Measurements from ENCODE around the gene FZR1. TPM values are rescaled to one million over a fixed set of nuclear protein-coding genes. Genes with fewer than 3 reads are reported as not detected.

FZR1 gene
- total and polyA plus RNA-seq, 9 of the 15 experiments (the other 6 are each of a cell fraction or from before 2014, with no cell fraction given): 0.18 to 48.0 (median 22.2) TPM

DNA sequence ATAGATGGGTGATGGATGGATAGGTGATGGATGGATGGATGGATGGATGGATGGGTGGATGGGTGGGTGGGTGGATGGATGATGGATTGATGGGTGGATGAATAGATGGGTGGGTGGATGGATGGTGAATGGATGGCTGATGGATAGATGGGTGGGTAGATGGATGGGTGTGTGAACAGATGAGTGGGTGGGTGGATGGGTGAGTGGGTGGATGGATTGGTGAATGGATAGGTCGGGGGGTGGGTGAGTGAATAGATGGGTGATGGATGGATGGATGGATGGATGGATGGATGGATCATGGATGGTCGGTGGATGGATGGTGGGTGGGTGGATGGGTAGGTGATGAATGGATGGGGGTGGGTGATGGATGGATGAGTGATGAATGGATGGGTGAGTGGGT, 29.3 kb upstream of the FZR1 start:
- CTCF ChIA-PET (ENCODE audit: low intra/inter-chr PET ratio): interaction anchor here (0.6 kb wide), 1 partner anchor 177 kb away, joined by 3 read pairs; no protein-coding TSS in a partner anchor
- peaks cover 8 to 9% of the 10 kb centered on the region in 2 experiments; a peak in 3 of 5 replicates for H3K27me3 ChIP-seq (ENCODE audit: control insufficient read depth in 2 of 2, insufficient read depth in 2 of 2, low read length in 2 of 2)
- FAIRE-seq (no peak), DNase-seq (ENCODE audit: extremely low read depth in 1 of 4, low spot score in 3 of 4) (no peak), ATAC-seq (no peak)
- no peak overlapping the region for H3K9ac ChIP-seq (ENCODE audit: insufficient read depth in 1 of 2, low read depth in 2 of 2, low read length in 2 of 2)
- H3K9me1 ChIP-seq (ENCODE audit: control insufficient read depth, insufficient read depth, low read length): no peaks in the 10 kb centered on the region
- no peak overlapping the region for H3K4me2 ChIP-seq (ENCODE audit: insufficient read depth, low read length)
- H4K20me1 ChIP-seq (replicated peaks; ENCODE audit: control insufficient read depth, insufficient read depth, low read length): peaks cover 8% of the 10 kb centered on the region; the same call in 1 of the 2 replicates
- peaks cover 11 to 33% of the 10 kb centered on the region in 2 experiments for H3K4me1 ChIP-seq (replicated peaks in 1 of 2; ENCODE audit: control insufficient read depth in 2 of 2, insufficient read depth in 2 of 2, low read length in 2 of 2)
- no peaks in the 10 kb centered on the region for H3K9me3 ChIP-seq (replicated peaks; ENCODE audit: control insufficient read depth, insufficient read depth, low read depth, low read length)
- intact Hi-C loops (cut with micrococcal nuclease): no loop called here
- no peaks in the 10 kb centered on the region for H3K79me2 ChIP-seq (ENCODE audit: control insufficient read depth, insufficient read depth, low read length)
- H2AFZ ChIP-seq (ENCODE audit: low read depth, low read length): no peak overlapping the region
- H3K4me3 ChIP-seq: no peak overlapping the region
- TF ChIP-seq EHMT2 (IDR thresholded peaks at IDR 0.05) (0 out of 2 replicates have a peak, but pooled peaks have one; percentile 57), HDAC1 (IDR thresholded peaks at IDR 0.05) (0 out of 4 replicates have a peak, but pooled peaks of 1 of the 2 experiments have one; percentile 25), KDM1A (IDR thresholded peaks at IDR 0.05) (peak in 1 of 2 experiments; percentile 29; a peak in 1 of 4 replicates), EGR1 (conservative IDR thresholded peaks at IDR 0.05) (peak; percentile 81)
- TF ChIP-seq, protein P1, sequence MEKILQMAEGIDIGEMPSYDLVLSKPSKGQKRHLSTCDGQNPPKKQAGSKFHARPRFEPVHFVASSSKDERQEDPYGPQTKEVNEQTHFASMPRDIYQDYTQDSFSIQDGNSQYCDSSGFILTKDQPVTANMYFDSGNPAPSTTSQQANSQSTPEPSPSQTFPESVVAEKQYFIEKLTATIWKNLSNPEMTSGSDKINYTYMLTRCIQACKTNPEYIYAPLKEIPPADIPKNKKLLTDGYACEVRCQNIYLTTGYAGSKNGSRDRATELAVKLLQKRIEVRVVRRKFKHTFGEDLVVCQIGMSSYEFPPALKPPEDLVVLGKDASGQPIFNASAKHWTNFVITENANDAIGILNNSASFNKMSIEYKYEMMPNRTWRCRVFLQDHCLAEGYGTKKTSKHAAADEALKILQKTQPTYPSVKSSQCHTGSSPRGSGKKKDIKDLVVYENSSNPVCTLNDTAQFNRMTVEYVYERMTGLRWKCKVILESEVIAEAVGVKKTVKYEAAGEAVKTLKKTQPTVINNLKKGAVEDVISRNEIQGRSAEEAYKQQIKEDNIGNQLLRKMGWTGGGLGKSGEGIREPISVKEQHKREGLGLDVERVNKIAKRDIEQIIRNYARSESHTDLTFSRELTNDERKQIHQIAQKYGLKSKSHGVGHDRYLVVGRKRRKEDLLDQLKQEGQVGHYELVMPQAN (IDR thresholded peaks at IDR 0.05; ENCODE audit: borderline replicate concordance): no peak
- POLR2A ChIA-PET: no interaction called here
- H3K36me3 ChIP-seq (ENCODE audit: control insufficient read depth, insufficient read depth, low read length): no peaks in the 10 kb centered on the region
- no peak overlapping the region for H3K27ac ChIP-seq (ENCODE audit: extremely low read depth, low read depth, low read length)
- WGBS (ENCODE audit: insufficient coverage, low coverage, missing lambda C conversion rate): 0% methylated on average over 1 of the region's 2 CpGs
- in situ Hi-C loops (cut with MboI): no loop called here
- no TSS peak for BruUV-seq (replicated peaks)
